Vagina (tissue), 2 donors: Measurements from ENCODE around the gene HP. TPM values are rescaled to one million over a fixed set of nuclear protein-coding genes. Genes with fewer than 3 reads are reported as not detected.

ENCODE experiments used
- DNase-seq, 2 donors: peaks; one replicate each; pipeline ENCODE4 v3.0.0-alpha.2; 2017; ENCODE audit errors: extremely low spot score in 2 of 2
- H3K27ac ChIP-seq: fragments of 200-600 bp; sonication (generic); one replicate; pipeline ENCODE4 v1.5.1; 2019
- H3K27me3 ChIP-seq: fragments of 200-600 bp; sonication (generic); one replicate; pipeline ENCODE4 v1.5.1; 2019
- H3K36me3 ChIP-seq, 2 donors: fragments of 200-600 bp; sonication (generic); one replicate each; pipeline ENCODE4 v1.5.1; 2017 to 2019
- H3K4me1 ChIP-seq: fragments of 200-600 bp; sonication (generic); one replicate; pipeline ENCODE4 v1.5.1; 2019
- H3K4me3 ChIP-seq, 2 donors: fragments of 200-600 bp; sonication (generic); 1 replicate in 1 of 2; 2 replicates in 1 of 2; pipeline ENCODE4 v1.5.1; 2016 to 2019
- H3K9me3 ChIP-seq: fragments of 200-600 bp; sonication (generic); one replicate; pipeline ENCODE4 v1.5.1; 2019
- POLR2A ChIP-seq, 2 donors: fragments of 450-650 bp; IDR thresholded peaks; one replicate each; pipeline ENCODE4 v1.6.1; 2017; ENCODE audit warnings: antibody characterized with exemption in 2 of 2, mild to moderate bottlenecking in 2 of 2, moderate library complexity in 2 of 2
- POLR2AphosphoS5 ChIP-seq, 2 donors: sonication (generic); formaldehyde crosslinking; IDR thresholded peaks; one replicate each; pipeline ENCODE4 v1.9.0; 2017; ENCODE audit warnings: antibody characterized with exemption in 2 of 2, mild to moderate bottlenecking in 2 of 2, low read depth in 1 of 2; ENCODE audit not compliant: insufficient read depth in 1 of 2
- intact Hi-C: fragments of 100-400 bp; cut with DNase I; formaldehyde crosslinking; loops from one replicate; pipeline ENCODE4 v1.15.1; 2023
- total RNA-seq: library from RNA; depleted of rRNA; stranded (reverse); fragments of >200 nt; gene quantifications from one replicate; pipeline ENCODE4 v1.2.3, GENCODE V29; 2016
- TF ChIP-seq, protein P1 (sequence below), 3 experiments: fragments of 450-650 bp in 2 of 3; fragments of 200-600 bp in 1 of 3; sonication (generic) in 1 of 3; IDR thresholded peaks; one replicate each; pipeline ENCODE4 v1.5.1; 2017 to 2019; ENCODE audit warnings: antibody characterized with exemption in 3 of 3, mild to moderate bottlenecking in 2 of 3, moderate library complexity in 2 of 3

The HP gene
- total RNA-seq, 1 donor from 2014 or later: 4.7 TPM

- H3K36me3 ChIP-seq: peaks cover 0 to 22% of the 10 kb centered on the region in 2 donors
- H3K27me3 ChIP-seq: no peaks in the 10 kb centered on the region
- no peaks in the 10 kb centered on the region for H3K4me1 ChIP-seq
- DNase-seq: no peak
- no peak overlapping the region for H3K4me3 ChIP-seq
- intact Hi-C loops: no loop called here
- no peak overlapping the region for H3K27ac ChIP-seq
- H3K9me3 ChIP-seq: no peaks in the 10 kb centered on the region
- TF ChIP-seq, protein P1, sequence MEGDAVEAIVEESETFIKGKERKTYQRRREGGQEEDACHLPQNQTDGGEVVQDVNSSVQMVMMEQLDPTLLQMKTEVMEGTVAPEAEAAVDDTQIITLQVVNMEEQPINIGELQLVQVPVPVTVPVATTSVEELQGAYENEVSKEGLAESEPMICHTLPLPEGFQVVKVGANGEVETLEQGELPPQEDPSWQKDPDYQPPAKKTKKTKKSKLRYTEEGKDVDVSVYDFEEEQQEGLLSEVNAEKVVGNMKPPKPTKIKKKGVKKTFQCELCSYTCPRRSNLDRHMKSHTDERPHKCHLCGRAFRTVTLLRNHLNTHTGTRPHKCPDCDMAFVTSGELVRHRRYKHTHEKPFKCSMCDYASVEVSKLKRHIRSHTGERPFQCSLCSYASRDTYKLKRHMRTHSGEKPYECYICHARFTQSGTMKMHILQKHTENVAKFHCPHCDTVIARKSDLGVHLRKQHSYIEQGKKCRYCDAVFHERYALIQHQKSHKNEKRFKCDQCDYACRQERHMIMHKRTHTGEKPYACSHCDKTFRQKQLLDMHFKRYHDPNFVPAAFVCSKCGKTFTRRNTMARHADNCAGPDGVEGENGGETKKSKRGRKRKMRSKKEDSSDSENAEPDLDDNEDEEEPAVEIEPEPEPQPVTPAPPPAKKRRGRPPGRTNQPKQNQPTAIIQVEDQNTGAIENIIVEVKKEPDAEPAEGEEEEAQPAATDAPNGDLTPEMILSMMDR (IDR thresholded peaks at IDR 0.05): no peak
- no peak for TF ChIP-seq POLR2AphosphoS5 (IDR thresholded peaks at IDR 0.05; ENCODE audit: insufficient read depth in 1 of 2, low read depth in 1 of 2)
- no peak for TF ChIP-seq POLR2A (IDR thresholded peaks at IDR 0.05)
Observed at GRCh38 chr16:72027669-72028378, 26.5 kb upstream of the HP start.

DNA sequence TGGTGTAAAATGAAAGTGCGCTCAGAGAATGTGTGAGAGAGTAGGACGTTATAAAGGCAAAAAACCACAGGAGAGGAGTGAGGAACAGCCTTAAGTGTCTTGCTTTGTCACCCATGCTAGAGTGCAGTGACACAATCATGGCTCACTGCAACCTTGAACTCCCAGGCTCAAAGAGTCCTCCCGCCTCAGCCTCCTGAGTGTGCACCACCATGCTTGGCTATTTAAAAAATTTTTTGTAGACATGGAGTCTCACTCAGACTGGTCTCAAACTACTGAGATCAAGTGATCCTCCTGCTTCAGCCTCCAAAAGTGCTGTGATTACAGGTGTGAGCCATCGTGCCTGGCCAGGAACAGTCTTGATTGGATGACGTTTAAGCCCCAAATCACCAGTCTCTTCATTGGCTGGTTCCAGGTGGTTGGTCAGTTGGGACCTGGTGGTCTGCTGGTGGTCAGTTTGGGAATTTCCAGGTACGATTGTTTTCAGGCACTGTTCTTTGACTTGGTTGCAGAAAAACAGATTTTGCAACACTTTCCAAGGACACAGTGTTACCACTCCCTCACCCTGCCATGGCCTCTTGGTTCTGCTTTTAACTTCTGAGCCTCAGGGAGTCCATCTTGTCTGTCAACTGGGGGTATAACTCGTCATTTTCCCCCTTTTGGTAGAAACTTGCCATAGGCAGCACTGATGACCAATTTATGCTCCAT, 24.6 kb upstream of the HP start:
- TF ChIP-seq POLR2AphosphoS5 (IDR thresholded peaks at IDR 0.05; ENCODE audit: insufficient read depth in 1 of 2, low read depth in 1 of 2): no peak
- Histone ChIP-seq H3K9me3 (no peaks in the 10 kb centered on the region), H3K27ac (no peak overlapping the region), H3K36me3 (peaks cover 0 to 5% of the 10 kb centered on the region in 2 donors), H3K27me3 (no peaks in the 10 kb centered on the region), H3K4me1 (no peaks in the 10 kb centered on the region), H3K4me3 (no peak overlapping the region)
- no peak for DNase-seq
- intact Hi-C loops: no loop called here

GRCh38 chr16:72033437-72033836, 20.9 kb upstream of the HP start:
- Histone ChIP-seq H3K27me3 (no peaks in the 10 kb centered on the region), H3K36me3 (no peaks in the 10 kb centered on the region), H3K4me3 (no peak overlapping the region), H3K9me3 (no peaks in the 10 kb centered on the region), H3K4me1 (no peaks in the 10 kb centered on the region), H3K27ac (no peak overlapping the region)
- TF ChIP-seq, protein P1 (IDR thresholded peaks at IDR 0.05): no peak
- TF ChIP-seq POLR2AphosphoS5 (IDR thresholded peaks at IDR 0.05; ENCODE audit: insufficient read depth in 1 of 2, low read depth in 1 of 2): no peak
- intact Hi-C loops: no loop called here
- no peak for DNase-seq

DNA sequence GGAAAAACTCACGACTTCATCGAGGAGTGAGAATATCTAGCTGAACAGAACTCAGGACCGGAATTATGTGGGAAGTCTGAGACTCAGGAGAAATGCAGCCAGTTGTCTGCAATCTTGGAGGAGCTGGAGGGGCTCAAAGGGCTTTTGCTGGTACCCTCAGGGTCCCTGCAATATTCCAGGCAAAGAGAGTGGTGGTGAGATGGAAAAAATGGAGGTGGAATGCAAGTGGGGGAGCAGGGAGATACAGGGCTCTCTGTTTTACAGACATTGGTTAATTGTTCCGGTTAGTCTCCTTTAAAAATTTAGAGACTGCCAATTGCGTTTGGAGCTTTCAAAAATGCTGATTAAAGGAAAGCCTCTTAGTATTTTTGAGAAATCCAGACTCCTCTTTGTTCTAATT, 18.2 kb upstream of the HP start:
- TF ChIP-seq POLR2A (IDR thresholded peaks at IDR 0.05) (no peak), POLR2AphosphoS5 (IDR thresholded peaks at IDR 0.05; ENCODE audit: insufficient read depth in 1 of 2, low read depth in 1 of 2) (no peak)
- TF ChIP-seq, protein P1 (IDR thresholded peaks at IDR 0.05): no peak
- intact Hi-C loops: no loop called here
- Histone ChIP-seq H3K27ac (no peak overlapping the region), H3K4me3 (no peak overlapping the region), H3K36me3 (peaks cover 0 to under 1% of the 10 kb centered on the region in 2 donors), H3K9me3 (no peaks in the 10 kb centered on the region), H3K4me1 (no peaks in the 10 kb centered on the region), H3K27me3 (no peaks in the 10 kb centered on the region)
- DNase-seq: no peak

DNA sequence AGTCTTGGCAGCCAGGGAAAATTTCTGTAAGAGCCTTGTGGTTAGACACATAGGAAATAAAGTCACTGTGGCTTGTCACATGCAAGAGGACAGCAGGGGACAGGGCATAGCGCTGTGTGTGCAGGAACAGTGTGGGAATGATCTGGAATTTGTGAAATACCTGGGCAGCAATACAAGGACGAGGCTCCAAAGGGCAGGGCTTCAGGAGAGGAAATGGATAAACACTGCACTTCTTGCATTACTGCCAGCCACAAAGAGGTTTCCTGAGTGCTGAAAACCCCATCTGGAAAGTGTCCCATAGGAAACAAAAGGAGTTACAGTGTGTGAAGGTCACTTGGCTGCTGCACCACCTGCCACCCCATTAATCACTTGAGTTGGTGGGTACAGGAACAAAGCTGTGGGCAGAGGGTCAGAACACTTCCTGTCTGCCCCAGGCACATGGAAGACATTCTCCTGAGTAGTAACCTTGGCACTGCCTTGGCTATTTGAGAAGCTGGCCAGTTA, 12.1 kb upstream of the HP start:
- no peaks in the 10 kb centered on the region for H3K4me1 ChIP-seq
- TF ChIP-seq, protein P1 (IDR thresholded peaks at IDR 0.05): no peak
- no peak for TF ChIP-seq POLR2A (IDR thresholded peaks at IDR 0.05)
- TF ChIP-seq POLR2AphosphoS5 (IDR thresholded peaks at IDR 0.05; ENCODE audit: insufficient read depth in 1 of 2, low read depth in 1 of 2): no peak
- H3K4me3 ChIP-seq: no peak overlapping the region
- H3K9me3 ChIP-seq: no peaks in the 10 kb centered on the region
- intact Hi-C loops: no loop called here
- no peaks in the 10 kb centered on the region for H3K27me3 ChIP-seq
- H3K36me3 ChIP-seq: peaks cover 0 to 13% of the 10 kb centered on the region in 2 donors
- no peak for DNase-seq
- no peak overlapping the region for H3K27ac ChIP-seq
